Endodermal cell (in vitro differentiated cells): ENCODE measurements around the gene FLRT2. TPM values are rescaled to one million over a fixed set of nuclear protein-coding genes. Genes with fewer than 3 reads are reported as not detected.

Experiments
- DNase-seq: peaks from one replicate; pipeline ENCODE4 v3.0.0-alpha.2; 2017
- H3K27ac ChIP-seq: 2 replicates; pipeline ENCODE4 v1.5.1; 2013; ENCODE audit warnings: mild to moderate bottlenecking, low read depth, low read length, moderate library complexity
- H3K27me3 ChIP-seq: 2 replicates; pipeline ENCODE4 v1.6.1; 2013; ENCODE audit warnings: mild to moderate bottlenecking, low read length, moderate library complexity; ENCODE audit not compliant: insufficient read depth, control insufficient read depth, poor library complexity, severe bottlenecking
- H3K36me3 ChIP-seq: 2 replicates; pipeline ENCODE4 v1.7.0; 2013; ENCODE audit warnings: mild to moderate bottlenecking, low read length, moderate library complexity; ENCODE audit not compliant: control insufficient read depth, insufficient read depth
- H3K4me1 ChIP-seq: one replicate; pipeline ENCODE4 v1.7.0; 2013; ENCODE audit warnings: low read length; ENCODE audit not compliant: control insufficient read depth, insufficient read depth
- H3K4me3 ChIP-seq: 2 replicates; pipeline ENCODE4 v1.5.1; 2013; ENCODE audit warnings: mild to moderate bottlenecking, low read length, moderate library complexity
- H3K9ac ChIP-seq: 2 replicates; pipeline ENCODE4 v1.6.1; 2013; ENCODE audit warnings: mild to moderate bottlenecking, low read length, moderate library complexity; ENCODE audit not compliant: poor library complexity, severe bottlenecking; ENCODE audit errors: extremely low read depth
- H3K9me3 ChIP-seq: 2 replicates; pipeline ENCODE4 v1.6.1; 2013; ENCODE audit warnings: mild to moderate bottlenecking, low read length, moderate library complexity; ENCODE audit not compliant: control insufficient read depth
- H3K27ac Mint-ChIP-seq: 2 replicates; pipeline ENCODE4 v1.8.0; 2020; ENCODE audit warnings: mixed read lengths
- H3K27me3 Mint-ChIP-seq: 2 replicates; pipeline ENCODE4 v1.8.0; 2021; ENCODE audit warnings: mild to moderate bottlenecking, mixed read lengths; ENCODE audit not compliant: insufficient read depth
- H3K36me3 Mint-ChIP-seq: 2 replicates; pipeline ENCODE4 v1.8.0; 2020; ENCODE audit warnings: low read depth, mixed read lengths
- H3K4me1 Mint-ChIP-seq: 2 replicates; pipeline ENCODE4 v1.8.0; 2020; ENCODE audit warnings: mixed read lengths
- H3K4me3 Mint-ChIP-seq: 2 replicates; pipeline ENCODE4 v1.8.0; 2020; ENCODE audit warnings: mild to moderate bottlenecking, moderate library complexity, mixed read lengths
- H3K9me3 Mint-ChIP-seq: 2 replicates; pipeline ENCODE4 v1.8.0; 2020; ENCODE audit warnings: mild to moderate bottlenecking, mixed read lengths
- WGBS, 2 experiments: methylation state at CpG; one replicate each; pipeline versions ENCODE4 v1.1.5 to v1.1.7; 2013; ENCODE audit warnings: missing lambda C conversion rate in 2 of 2, mixed read lengths in 1 of 2; ENCODE audit not compliant: insufficient coverage in 1 of 2, insufficient read length in 1 of 2; 5-methylcytosine and 5-hydroxymethylcytosine counted together
- total RNA-seq, 2 donors: library from RNA; stranded (reverse); fragmentation: NEBNext Ultra II Directional in 1 of 2; extraction: Animal tissue kit (Norgen Biotek cat#: 25700) in 1 of 2; gene quantifications; 2 replicates in 1 of 2; 3 replicates in 1 of 2; pipeline ENCODE4 v1.2.1, GENCODE V29; 2021
- TF ChIP-seq, protein P1 (sequence below): fragments of 200-600 bp; sonication (generic); conservative IDR thresholded peaks from 2 replicates; pipeline ENCODE4 v1.5.0; 2021; ENCODE audit warnings: antibody characterized with exemption, mild to moderate bottlenecking

Gene FLRT2
- total RNA-seq, 2 donors from 2014 or later, result 26.8 to 36.4 TPM

DNA sequence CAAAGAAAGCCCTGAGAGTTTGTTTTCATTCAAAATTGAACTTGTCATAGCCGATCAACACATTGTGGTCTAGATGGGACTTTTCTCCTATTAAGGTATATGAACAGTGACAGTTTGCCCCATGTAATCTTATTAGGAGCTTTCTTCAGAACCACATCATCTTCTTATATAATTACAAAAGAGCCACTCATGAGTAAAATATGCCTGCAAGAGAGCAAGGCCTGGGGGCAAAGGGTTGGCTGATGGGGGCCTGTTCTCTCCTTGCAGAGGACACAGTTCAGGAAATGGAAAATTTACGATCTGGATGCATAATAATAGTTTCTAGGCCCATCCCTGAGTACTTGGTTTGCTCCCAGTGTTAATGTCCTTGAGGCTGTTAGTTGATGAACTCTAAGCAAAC lies 87.8 kb downstream of the FLRT2 start:
- Histone ChIP-seq H3K9ac (no peak overlapping the region), H3K4me3 (no peak overlapping the region), H3K4me1 (peaks cover 11% of the 10 kb centered on the region), H3K36me3 (peaks cover 19% of the 10 kb centered on the region), H3K27me3 (no peaks in the 10 kb centered on the region), H3K27ac (no peak overlapping the region), H3K9me3 (peaks cover 6% of the 10 kb centered on the region)
- H3K27ac Mint-ChIP-seq, result no peak overlapping the region
- 88% methylated on average over 2 of the region's 2 CpGs; no CpG with 5 or more reads in 1 of the 2 experiments for WGBS, 2 experiments
- DNase-seq, result no peak
- H3K4me1 Mint-ChIP-seq, result peaks cover 56% of the 10 kb centered on the region
- TF ChIP-seq, protein P1, sequence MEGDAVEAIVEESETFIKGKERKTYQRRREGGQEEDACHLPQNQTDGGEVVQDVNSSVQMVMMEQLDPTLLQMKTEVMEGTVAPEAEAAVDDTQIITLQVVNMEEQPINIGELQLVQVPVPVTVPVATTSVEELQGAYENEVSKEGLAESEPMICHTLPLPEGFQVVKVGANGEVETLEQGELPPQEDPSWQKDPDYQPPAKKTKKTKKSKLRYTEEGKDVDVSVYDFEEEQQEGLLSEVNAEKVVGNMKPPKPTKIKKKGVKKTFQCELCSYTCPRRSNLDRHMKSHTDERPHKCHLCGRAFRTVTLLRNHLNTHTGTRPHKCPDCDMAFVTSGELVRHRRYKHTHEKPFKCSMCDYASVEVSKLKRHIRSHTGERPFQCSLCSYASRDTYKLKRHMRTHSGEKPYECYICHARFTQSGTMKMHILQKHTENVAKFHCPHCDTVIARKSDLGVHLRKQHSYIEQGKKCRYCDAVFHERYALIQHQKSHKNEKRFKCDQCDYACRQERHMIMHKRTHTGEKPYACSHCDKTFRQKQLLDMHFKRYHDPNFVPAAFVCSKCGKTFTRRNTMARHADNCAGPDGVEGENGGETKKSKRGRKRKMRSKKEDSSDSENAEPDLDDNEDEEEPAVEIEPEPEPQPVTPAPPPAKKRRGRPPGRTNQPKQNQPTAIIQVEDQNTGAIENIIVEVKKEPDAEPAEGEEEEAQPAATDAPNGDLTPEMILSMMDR, result no peak
- H3K9me3 Mint-ChIP-seq, result no peaks in the 10 kb centered on the region
- peaks cover 18% of the 10 kb centered on the region for H3K36me3 Mint-ChIP-seq
- H3K4me3 Mint-ChIP-seq, result no peak overlapping the region
- no peaks in the 10 kb centered on the region for H3K27me3 Mint-ChIP-seq

DNA sequence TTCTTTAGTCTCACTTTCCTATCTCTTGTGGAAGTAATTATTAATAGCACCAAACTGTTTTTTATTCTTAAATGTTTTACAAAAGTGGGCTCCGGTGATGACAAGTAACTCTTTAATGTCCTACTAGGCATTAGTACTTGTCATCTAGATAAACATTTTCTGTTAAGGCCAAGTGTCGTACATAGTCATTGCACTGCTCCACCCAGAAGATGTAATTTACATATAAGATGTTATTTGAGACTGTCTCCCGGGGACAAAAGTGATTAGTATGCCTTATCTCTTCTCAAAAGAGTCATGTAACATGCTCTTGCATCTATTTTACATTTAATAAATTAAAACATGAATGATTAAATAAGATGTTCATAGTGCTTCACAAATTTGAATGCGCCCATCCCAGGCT lies 88.4 kb downstream of the FLRT2 start:
- Mint-ChIP-seq H3K27me3 (no peaks in the 10 kb centered on the region), H3K4me1 (peaks cover 55% of the 10 kb centered on the region), H3K4me3 (no peak overlapping the region), H3K27ac (no peak overlapping the region), H3K9me3 (no peaks in the 10 kb centered on the region), H3K36me3 (peaks cover 23% of the 10 kb centered on the region)
- Histone ChIP-seq H3K27ac (no peak overlapping the region), H3K9ac (no peak overlapping the region), H3K4me1 (peaks cover 11% of the 10 kb centered on the region), H3K36me3 (peaks cover 25% of the 10 kb centered on the region), H3K4me3 (no peak overlapping the region), H3K27me3 (no peaks in the 10 kb centered on the region), H3K9me3 (peaks cover 6% of the 10 kb centered on the region)
- no peak for DNase-seq
- WGBS, 2 experiments, result 100% methylated on average over 1 to 3 of the region's 4 CpGs
- TF ChIP-seq, protein P1, result no peak

DNA sequence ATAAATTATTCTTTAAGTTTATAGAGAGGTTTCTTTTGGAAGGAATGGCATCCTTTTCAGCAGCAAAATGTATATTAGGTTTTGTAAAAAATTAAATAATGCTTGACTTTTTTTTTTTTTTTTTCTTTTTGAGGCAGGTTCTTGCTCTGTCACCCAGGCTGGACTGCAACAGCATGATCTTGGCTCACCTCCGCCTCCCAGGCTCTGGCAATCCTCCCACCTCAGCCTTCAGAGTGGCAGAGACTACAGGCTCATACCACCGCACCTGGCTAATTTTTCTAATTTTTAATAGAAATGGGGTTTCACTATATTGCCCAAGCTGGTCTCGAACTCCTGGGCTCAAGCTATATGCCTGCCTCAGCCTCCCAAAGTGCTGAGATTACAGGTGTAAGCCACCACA lies 89.0 kb downstream of the FLRT2 start:
- H3K36me3 Mint-ChIP-seq, result peaks cover 27% of the 10 kb centered on the region
- no peaks in the 10 kb centered on the region for H3K9me3 Mint-ChIP-seq
- TF ChIP-seq, protein P1, result no peak
- H3K4me1 ChIP-seq, result peaks cover 11% of the 10 kb centered on the region
- no peak overlapping the region for H3K4me3 Mint-ChIP-seq
- no peaks in the 10 kb centered on the region for H3K27me3 ChIP-seq
- H3K27ac Mint-ChIP-seq, result no peak overlapping the region
- H3K27me3 Mint-ChIP-seq, result no peaks in the 10 kb centered on the region
- H3K9ac ChIP-seq, result no peak overlapping the region
- H3K4me1 Mint-ChIP-seq, result peaks cover 51% of the 10 kb centered on the region
- H3K9me3 ChIP-seq, result peaks cover 6% of the 10 kb centered on the region
- H3K4me3 ChIP-seq, result no peak overlapping the region
- peaks cover 26% of the 10 kb centered on the region for H3K36me3 ChIP-seq
- no peak for DNase-seq
- no peak overlapping the region for H3K27ac ChIP-seq
- 89 to 92% methylated on average over 3 of the region's 3 CpGs for WGBS, 2 experiments
